Caco-2 (cell line): ENCODE measurements around the gene VPS13C. TPM values are rescaled to one million over a fixed set of nuclear protein-coding genes. Genes with fewer than 3 reads are reported as not detected.
A peak's percentile ranks its signal among the peaks of the same experiment; 100 is the strongest.

Experiments used
- Bru-seq: library from RNA; stranded (reverse); fragments of 400-500 nt; gene quantifications from one replicate; lab custom pipeline; 2021; lab: Mats Ljungman, UMichigan
- BruChase-seq, 2 experiments: library from RNA; stranded (reverse); fragments of 400-500 nt; gene quantifications; one replicate each; lab custom pipeline; 2021; lab: Mats Ljungman, UMichigan
- BruUV-seq: library from RNA; stranded (reverse); fragments of 400-500 nt; replicated peaks from 2 replicates; lab custom pipeline; 2021; lab: Mats Ljungman, UMichigan
- CTCF ChIA-PET: fragments of 300-600 bp; sonication (Branson Sonifier 250); formaldehyde crosslinking; loops from one replicate; lab custom pipeline; 2022; ENCODE audit warnings: antibody characterized with exemption; lab: Charles Lee
- POLR2A ChIA-PET: fragments of 300-600 bp; sonication (Branson Sonifier 250); formaldehyde crosslinking; loops from one replicate; lab custom pipeline; 2022; ENCODE audit warnings: antibody characterized with exemption; lab: Charles Lee
- DNase-seq, 2 experiments: peaks; one replicate each; pipeline versions ENCODE4 v3.0.0 to v3.0.0-alpha.2; 2020 to 2022
- H3K27me3 ChIP-seq: replicated peaks from 2 replicates; pipeline ENCODE4 v1.6.0; 2011; ENCODE audit warnings: low read length; ENCODE audit not compliant: control insufficient read depth, insufficient read depth
- H3K36me3 ChIP-seq: 2 replicates; pipeline ENCODE4 v1.5.1; 2011; ENCODE audit warnings: low read length; ENCODE audit not compliant: control insufficient read depth, insufficient read depth
- H3K4me1 ChIP-seq: fragments of 250-450 bp; sonication (Bioruptor Pico); 2 replicates; pipeline ENCODE4 v1.5.1; 2020; ENCODE audit warnings: mild to moderate bottlenecking
- H3K4me3 ChIP-seq: 2 replicates; pipeline ENCODE4 v1.5.1; 2011; ENCODE audit warnings: low read depth, mild to moderate bottlenecking, control low read depth, low read length
- H3K9me3 ChIP-seq: fragments of 250-450 bp; sonication (Bioruptor Pico); 2 replicates; pipeline ENCODE4 v1.5.1; 2020; ENCODE audit warnings: mild to moderate bottlenecking, moderate library complexity
- H3K27ac Mint-ChIP-seq: one replicate; pipeline ENCODE4 v1.8.0; 2022; ENCODE audit warnings: mixed read lengths; ENCODE audit not compliant: unreplicated experiment
- H3K27me3 Mint-ChIP-seq: one replicate; pipeline ENCODE4 v1.8.0; 2022; ENCODE audit warnings: mixed read lengths; ENCODE audit not compliant: insufficient read depth, unreplicated experiment
- H3K36me3 Mint-ChIP-seq: one replicate; pipeline ENCODE4 v1.8.0; 2022; ENCODE audit warnings: mild to moderate bottlenecking, mixed read lengths; ENCODE audit not compliant: insufficient read depth, unreplicated experiment
- H3K4me1 Mint-ChIP-seq: one replicate; pipeline ENCODE4 v1.8.0; 2022; ENCODE audit warnings: low read depth, mixed read lengths; ENCODE audit not compliant: unreplicated experiment
- H3K4me3 Mint-ChIP-seq: one replicate; pipeline ENCODE4 v1.8.0; 2022; ENCODE audit warnings: mild to moderate bottlenecking, moderate library complexity, mixed read lengths; ENCODE audit not compliant: unreplicated experiment
- H3K9me3 Mint-ChIP-seq: one replicate; pipeline ENCODE4 v1.8.0; 2022; ENCODE audit warnings: mixed read lengths; ENCODE audit not compliant: unreplicated experiment
- CTCF ChIP-seq, 2 experiments: fragments of 200-600 bp in 1 of 2; IDR thresholded peaks; 1 replicate in 1 of 2; 2 replicates in 1 of 2; pipeline versions ENCODE4 v1.5.1 to v1.8.0; 2011 to 2022; ENCODE audit warnings: antibody characterized with exemption in 1 of 2, control low read depth in 1 of 2, inconsistent platforms in 1 of 2, low read depth in 1 of 2, low read length in 1 of 2, mild to moderate bottlenecking in 1 of 2, moderate library complexity in 1 of 2; ENCODE audit not compliant: insufficient read depth in 1 of 2, severe bottlenecking in 1 of 2, unreplicated experiment in 1 of 2
- intact Hi-C: fragments of 100-400 bp; cut with micrococcal nuclease; formaldehyde crosslinking; loops from one replicate; pipeline ENCODE4 v1.10.0; 2022; ENCODE audit not compliant: unreplicated experiment
- long read RNA-seq: library from polyadenylated mRNA; stranded (forward); transcript quantifications from one replicate; pipeline ENCODE4 v2.0.0, GENCODE V29; 2022
- total RNA-seq: library from RNA; stranded (reverse); gene quantifications from 2 replicates; pipeline ENCODE4 v1.2.3, GENCODE V29; 2022

Gene VPS13C, protein sequence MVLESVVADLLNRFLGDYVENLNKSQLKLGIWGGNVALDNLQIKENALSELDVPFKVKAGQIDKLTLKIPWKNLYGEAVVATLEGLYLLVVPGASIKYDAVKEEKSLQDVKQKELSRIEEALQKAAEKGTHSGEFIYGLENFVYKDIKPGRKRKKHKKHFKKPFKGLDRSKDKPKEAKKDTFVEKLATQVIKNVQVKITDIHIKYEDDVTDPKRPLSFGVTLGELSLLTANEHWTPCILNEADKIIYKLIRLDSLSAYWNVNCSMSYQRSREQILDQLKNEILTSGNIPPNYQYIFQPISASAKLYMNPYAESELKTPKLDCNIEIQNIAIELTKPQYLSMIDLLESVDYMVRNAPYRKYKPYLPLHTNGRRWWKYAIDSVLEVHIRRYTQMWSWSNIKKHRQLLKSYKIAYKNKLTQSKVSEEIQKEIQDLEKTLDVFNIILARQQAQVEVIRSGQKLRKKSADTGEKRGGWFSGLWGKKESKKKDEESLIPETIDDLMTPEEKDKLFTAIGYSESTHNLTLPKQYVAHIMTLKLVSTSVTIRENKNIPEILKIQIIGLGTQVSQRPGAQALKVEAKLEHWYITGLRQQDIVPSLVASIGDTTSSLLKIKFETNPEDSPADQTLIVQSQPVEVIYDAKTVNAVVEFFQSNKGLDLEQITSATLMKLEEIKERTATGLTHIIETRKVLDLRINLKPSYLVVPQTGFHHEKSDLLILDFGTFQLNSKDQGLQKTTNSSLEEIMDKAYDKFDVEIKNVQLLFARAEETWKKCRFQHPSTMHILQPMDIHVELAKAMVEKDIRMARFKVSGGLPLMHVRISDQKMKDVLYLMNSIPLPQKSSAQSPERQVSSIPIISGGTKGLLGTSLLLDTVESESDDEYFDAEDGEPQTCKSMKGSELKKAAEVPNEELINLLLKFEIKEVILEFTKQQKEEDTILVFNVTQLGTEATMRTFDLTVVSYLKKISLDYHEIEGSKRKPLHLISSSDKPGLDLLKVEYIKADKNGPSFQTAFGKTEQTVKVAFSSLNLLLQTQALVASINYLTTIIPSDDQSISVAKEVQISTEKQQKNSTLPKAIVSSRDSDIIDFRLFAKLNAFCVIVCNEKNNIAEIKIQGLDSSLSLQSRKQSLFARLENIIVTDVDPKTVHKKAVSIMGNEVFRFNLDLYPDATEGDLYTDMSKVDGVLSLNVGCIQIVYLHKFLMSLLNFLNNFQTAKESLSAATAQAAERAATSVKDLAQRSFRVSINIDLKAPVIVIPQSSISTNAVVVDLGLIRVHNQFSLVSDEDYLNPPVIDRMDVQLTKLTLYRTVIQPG (N-terminal part only)
- total RNA-seq (42.4 and 44.0 TPM in 2 replicates), Bru-seq, nascent RNA (percentile 83 among the genes with signal in this experiment), BruChase-seq, experiment 1, labeled RNA remaining after a 2-hour chase (percentile 86 among the genes with signal in this experiment), BruChase-seq, experiment 2, labeled RNA remaining after a 6-hour chase (percentile 85 among the genes with signal in this experiment)
- long read RNA-seq, full-length matches to known transcripts: 1 of 9 reads
- long read RNA-seq, partial matches to known transcripts: 5 of 9 reads
- long read RNA-seq, other reads (novel, unspliced or antisense): 3 of 9 reads

DNA sequence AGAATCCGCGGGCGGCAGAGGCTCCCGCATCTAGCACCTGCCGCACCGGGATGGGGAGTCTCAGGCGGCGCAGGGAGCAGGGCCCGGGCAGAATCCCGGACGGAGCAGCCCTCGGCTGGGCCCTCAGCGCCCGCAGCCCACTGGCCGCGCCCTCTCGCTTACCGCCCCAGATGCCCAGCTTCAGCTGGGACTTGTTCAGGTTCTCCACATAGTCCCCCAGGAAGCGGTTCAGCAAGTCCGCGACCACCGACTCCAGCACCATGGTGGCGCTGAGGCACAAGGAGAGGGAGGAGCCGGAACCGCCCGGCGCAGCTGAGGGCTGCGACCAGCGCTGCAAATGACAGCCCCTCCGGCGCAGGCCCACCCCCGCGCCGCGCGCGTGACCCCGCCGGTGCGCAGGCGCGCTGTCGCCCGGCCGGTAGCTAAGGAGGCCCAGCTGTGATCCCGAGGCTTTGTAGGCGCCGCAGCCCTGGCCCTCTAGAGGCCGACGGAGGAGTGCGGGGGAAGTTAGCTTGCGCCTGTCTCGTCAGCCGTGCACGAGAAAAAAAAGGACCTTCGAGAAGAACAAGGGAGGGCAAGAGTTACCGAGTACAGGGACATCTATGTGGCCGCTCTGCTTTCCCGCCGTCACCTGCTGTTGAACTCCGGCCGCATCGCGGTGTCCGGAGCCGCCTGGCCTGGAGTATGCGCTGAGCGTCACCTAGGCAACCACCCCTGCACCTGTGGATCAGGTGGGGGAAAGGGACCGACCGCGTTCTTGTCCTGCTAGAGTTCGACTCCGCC is at the start of gene VPS13C:
VPS13C (minus strand) TSS at position 335 of the 783 bp plus-strand sequence; CDS start at position 262, 73 bp downstream.
- peaks cover 8% of the 10 kb centered on the region for H3K4me1 Mint-ChIP-seq
- peak within 1 kb of the TSS; percentile 87 for H3K4me3 Mint-ChIP-seq
- Histone ChIP-seq H3K27me3 (no peaks in the 10 kb centered on the region), H3K4me1 (peaks cover 5% of the 10 kb centered on the region; the same call in 1 of the 2 replicates), H3K4me3 (peak within 1 kb of the TSS; percentile 85), H3K9me3 (no peaks in the 10 kb centered on the region), H3K36me3 (no peaks in the 10 kb centered on the region)
- H3K27ac Mint-ChIP-seq: peak within 1 kb of the TSS; percentile 92
- no TSS peak for BruUV-seq
- intact Hi-C loops: loop anchor here (1.0 kb wide), 1 partner anchor 8 kb away; no protein-coding TSS in a partner anchor
- DNase-seq: peak; percentile 94 to 95
- no peaks in the 10 kb centered on the region for H3K9me3 Mint-ChIP-seq
- H3K27me3 Mint-ChIP-seq: peaks cover 3% of the 10 kb centered on the region
- TF ChIP-seq CTCF (IDR thresholded peaks at IDR 0.05; ENCODE audit: insufficient read depth in 1 of 2, low read depth in 1 of 2, low read length in 1 of 2, severe bottlenecking in 1 of 2, unreplicated experiment in 1 of 2): peak; percentile 74 to 75
- ChIA-PET CTCF (interaction anchor here (0.7 to 1.6 kb wide), 8 partner anchors 8 to 247 kb away, joined by 3 to 11 read pairs (median 4); partner anchors contain the start of gene C2CD4B), POLR2A (interaction anchor here (0.8 kb wide), 1 partner anchor 18 kb away, joined by 3 read pairs; no protein-coding TSS in a partner anchor)
- no peaks in the 10 kb centered on the region for H3K36me3 Mint-ChIP-seq

DNA sequence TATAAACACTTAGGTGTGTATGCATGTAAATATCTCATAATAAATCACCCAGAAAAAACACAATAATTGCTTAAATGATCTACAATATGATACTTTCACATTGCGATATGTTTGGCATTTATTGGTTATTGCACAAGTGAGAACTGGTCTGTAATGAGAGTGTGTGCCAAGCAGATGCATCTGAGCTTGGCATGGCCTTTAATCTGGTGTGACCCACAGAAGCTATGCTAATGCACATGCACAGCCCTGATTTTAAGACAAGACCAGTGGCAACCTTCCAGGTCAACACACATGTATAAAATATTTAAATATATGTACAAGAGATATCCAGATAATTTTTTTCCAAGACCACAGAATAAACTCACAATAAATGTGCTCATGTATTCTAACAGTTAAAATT is 49.2 kb upstream of the VPS13C start:
- Mint-ChIP-seq H3K36me3 (no peaks in the 10 kb centered on the region), H3K9me3 (no peaks in the 10 kb centered on the region), H3K4me3 (no peak overlapping the region), H3K27me3 (no peaks in the 10 kb centered on the region), H3K27ac (no peak overlapping the region), H3K4me1 (no peaks in the 10 kb centered on the region)
- Histone ChIP-seq H3K9me3 (no peaks in the 10 kb centered on the region), H3K36me3 (no peaks in the 10 kb centered on the region), H3K4me3 (no peak overlapping the region), H3K4me1 (peaks cover 3% of the 10 kb centered on the region; the same call in 1 of the 2 replicates), H3K27me3 (no peaks in the 10 kb centered on the region)
- no peak for TF ChIP-seq CTCF (IDR thresholded peaks at IDR 0.05; ENCODE audit: insufficient read depth in 1 of 2, low read depth in 1 of 2, low read length in 1 of 2, severe bottlenecking in 1 of 2, unreplicated experiment in 1 of 2)
- ChIA-PET CTCF (no interaction called here), POLR2A (no interaction called here)
- intact Hi-C loops: no loop called here
- no TSS peak for BruUV-seq
- DNase-seq: no peak
